ENCODE results near the gene SMARCD3. TPM values are rescaled to one million over a fixed set of nuclear protein-coding genes. Genes with fewer than 3 reads are reported as not detected.
A peak's percentile ranks its signal among the peaks of the same experiment; 100 is the strongest.

SMARCD3 gene
- total and polyA plus RNA-seq, 2 of the 13 experiments (the other 11 are each of a cell fraction or from before 2014, with no cell fraction given) = 0.20 to 0.62 TPM

DNA sequence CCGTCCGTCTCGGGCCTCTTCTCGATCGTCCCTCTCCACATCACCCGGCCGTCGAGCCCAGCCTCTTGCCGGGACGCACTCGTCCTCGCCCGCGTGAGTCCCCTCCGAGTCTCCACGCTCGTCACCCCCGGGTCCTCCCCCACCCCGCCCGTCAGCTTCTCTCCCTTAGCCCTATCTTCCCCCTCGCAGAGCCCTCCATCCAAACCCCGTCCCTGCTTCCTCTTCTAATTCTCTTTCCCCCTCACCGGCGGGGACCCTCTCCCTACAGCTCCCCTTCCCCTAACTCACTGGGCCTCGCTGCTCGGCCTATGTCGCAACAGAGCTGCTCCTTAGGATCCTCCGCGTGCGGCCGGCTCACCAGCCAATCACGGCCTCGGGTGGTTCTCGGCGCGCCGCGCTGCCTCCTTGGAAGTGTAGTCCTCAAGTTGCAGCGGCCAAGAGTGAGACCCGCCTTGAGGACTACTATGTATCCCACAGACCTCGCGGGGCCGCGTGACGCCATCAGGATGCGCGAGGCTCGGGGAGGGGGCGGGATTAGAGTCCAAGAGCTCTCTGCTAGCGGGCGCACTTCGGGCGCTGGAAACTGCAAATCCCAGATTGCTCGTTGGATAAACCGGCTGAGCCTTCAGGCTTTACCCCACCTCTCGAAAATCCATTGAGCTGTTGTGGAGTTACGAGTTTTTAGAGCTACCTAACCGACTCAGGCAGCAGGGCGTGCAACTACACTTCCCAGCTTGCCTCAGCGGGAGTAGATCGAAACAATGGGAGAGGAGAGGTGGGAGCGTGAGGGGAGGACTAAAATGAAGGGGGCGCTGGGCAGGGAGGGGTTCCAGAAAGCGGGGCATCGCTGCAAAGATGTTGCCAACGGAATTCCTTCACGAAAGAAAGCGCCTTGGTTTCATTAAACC, 21.4 kb downstream of the SMARCD3 start, which contains the start of gene ABCF2 (continued):
- TF ChIP-seq, protein P1, sequence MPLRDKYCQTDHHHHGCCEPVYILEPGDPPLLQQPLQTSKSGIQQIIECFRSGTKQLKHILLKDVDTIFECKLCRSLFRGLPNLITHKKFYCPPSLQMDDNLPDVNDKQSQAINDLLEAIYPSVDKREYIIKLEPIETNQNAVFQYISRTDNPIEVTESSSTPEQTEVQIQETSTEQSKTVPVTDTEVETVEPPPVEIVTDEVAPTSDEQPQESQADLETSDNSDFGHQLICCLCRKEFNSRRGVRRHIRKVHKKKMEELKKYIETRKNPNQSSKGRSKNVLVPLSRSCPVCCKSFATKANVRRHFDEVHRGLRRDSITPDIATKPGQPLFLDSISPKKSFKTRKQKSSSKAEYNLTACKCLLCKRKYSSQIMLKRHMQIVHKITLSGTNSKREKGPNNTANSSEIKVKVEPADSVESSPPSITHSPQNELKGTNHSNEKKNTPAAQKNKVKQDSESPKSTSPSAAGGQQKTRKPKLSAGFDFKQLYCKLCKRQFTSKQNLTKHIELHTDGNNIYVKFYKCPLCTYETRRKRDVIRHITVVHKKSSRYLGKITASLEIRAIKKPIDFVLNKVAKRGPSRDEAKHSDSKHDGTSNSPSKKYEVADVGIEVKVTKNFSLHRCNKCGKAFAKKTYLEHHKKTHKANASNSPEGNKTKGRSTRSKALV (CRISPR knock-in tag; IDR thresholded peaks at IDR 0.05) = no peak
- TF ChIP-seq, protein P2, sequence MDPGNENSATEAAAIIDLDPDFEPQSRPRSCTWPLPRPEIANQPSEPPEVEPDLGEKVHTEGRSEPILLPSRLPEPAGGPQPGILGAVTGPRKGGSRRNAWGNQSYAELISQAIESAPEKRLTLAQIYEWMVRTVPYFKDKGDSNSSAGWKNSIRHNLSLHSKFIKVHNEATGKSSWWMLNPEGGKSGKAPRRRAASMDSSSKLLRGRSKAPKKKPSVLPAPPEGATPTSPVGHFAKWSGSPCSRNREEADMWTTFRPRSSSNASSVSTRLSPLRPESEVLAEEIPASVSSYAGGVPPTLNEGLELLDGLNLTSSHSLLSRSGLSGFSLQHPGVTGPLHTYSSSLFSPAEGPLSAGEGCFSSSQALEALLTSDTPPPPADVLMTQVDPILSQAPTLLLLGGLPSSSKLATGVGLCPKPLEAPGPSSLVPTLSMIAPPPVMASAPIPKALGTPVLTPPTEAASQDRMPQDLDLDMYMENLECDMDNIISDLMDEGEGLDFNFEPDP (CRISPR knock-in tag; conservative IDR thresholded peaks at IDR 0.05) = no peak
- TF ChIP-seq HIVEP1 (CRISPR knock-in tag; IDR thresholded peaks at IDR 0.05) (no peak; the same call in 1 of the 2 replicates), MAFF (IDR thresholded peaks at IDR 0.05; ENCODE audit: low read depth, low read length) (no peak), ZFP62 (CRISPR knock-in tag; IDR thresholded peaks at IDR 0.05) (no peak), MED1 (CRISPR knock-in tag; IDR thresholded peaks at IDR 0.05) (peak; percentile 39), ZNF121 (CRISPR knock-in tag; IDR thresholded peaks at IDR 0.05) (no peak), ISL2 (CRISPR knock-in tag; IDR thresholded peaks at IDR 0.05) (0 out of 2 replicates have a peak, but pooled peaks have one; percentile 21), ZNF720 (CRISPR knock-in tag; IDR thresholded peaks at IDR 0.05) (no peak), KMT2B (CRISPR knock-in tag; IDR thresholded peaks at IDR 0.05) (peak; percentile 86), JUN (CRISPR knock-in tag; IDR thresholded peaks at IDR 0.05) (no peak), ATF7-NPFF (CRISPR knock-in tag; IDR thresholded peaks at IDR 0.05; ENCODE audit: low read depth) (no peak; the same call in 1 of the 2 replicates), MBD4 (IDR thresholded peaks at IDR 0.05; ENCODE audit: borderline replicate concordance, low read length) (no peak), MZF1 (CRISPR knock-in tag; IDR thresholded peaks at IDR 0.05; ENCODE audit: borderline replicate concordance) (peak; percentile 31; the same call in 1 of the 2 replicates), CCDC6 (CRISPR knock-in tag; IDR thresholded peaks at IDR 0.05) (0 out of 2 replicates have a peak, but pooled peaks have one; percentile 12), ZNF737 (CRISPR knock-in tag; IDR thresholded peaks at IDR 0.05; ENCODE audit: borderline replicate concordance) (no peak), ZNF7 (CRISPR knock-in tag; IDR thresholded peaks at IDR 0.05) (no peak), PCBP2 (optimal IDR thresholded peaks at IDR 0.05; ENCODE audit: low read depth, low read length, poor library complexity, severe bottlenecking) (no peak), JUND (CRISPR knock-in tag; IDR thresholded peaks at IDR 0.05) (no peak)
- TF ChIP-seq, protein P3, sequence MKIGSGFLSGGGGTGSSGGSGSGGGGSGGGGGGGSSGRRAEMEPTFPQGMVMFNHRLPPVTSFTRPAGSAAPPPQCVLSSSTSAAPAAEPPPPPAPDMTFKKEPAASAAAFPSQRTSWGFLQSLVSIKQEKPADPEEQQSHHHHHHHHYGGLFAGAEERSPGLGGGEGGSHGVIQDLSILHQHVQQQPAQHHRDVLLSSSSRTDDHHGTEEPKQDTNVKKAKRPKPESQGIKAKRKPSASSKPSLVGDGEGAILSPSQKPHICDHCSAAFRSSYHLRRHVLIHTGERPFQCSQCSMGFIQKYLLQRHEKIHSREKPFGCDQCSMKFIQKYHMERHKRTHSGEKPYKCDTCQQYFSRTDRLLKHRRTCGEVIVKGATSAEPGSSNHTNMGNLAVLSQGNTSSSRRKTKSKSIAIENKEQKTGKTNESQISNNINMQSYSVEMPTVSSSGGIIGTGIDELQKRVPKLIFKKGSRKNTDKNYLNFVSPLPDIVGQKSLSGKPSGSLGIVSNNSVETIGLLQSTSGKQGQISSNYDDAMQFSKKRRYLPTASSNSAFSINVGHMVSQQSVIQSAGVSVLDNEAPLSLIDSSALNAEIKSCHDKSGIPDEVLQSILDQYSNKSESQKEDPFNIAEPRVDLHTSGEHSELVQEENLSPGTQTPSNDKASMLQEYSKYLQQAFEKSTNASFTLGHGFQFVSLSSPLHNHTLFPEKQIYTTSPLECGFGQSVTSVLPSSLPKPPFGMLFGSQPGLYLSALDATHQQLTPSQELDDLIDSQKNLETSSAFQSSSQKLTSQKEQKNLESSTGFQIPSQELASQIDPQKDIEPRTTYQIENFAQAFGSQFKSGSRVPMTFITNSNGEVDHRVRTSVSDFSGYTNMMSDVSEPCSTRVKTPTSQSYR (CRISPR knock-in tag; IDR thresholded peaks at IDR 0.05; ENCODE audit: borderline replicate concordance) = peak; percentile 16; the same call in 1 of the 2 replicates
- TF ChIP-seq, protein P4, sequence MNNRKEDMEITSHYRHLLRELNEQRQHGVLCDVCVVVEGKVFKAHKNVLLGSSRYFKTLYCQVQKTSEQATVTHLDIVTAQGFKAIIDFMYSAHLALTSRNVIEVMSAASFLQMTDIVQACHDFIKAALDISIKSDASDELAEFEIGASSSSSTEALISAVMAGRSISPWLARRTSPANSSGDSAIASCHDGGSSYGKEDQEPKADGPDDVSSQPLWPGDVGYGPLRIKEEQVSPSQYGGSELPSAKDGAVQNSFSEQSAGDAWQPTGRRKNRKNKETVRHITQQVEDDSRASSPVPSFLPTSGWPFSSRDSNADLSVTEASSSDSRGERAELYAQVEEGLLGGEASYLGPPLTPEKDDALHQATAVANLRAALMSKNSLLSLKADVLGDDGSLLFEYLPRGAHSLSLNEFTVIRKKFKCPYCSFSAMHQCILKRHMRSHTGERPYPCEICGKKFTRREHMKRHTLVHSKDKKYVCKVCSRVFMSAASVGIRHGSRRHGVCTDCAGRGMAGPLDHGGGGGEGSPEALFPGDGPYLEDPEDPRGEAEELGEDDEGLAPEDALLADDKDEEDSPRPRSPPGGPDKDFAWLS (CRISPR knock-in tag; IDR thresholded peaks at IDR 0.05; ENCODE audit: borderline replicate concordance) = no peak
- TF ChIP-seq, protein P5, sequence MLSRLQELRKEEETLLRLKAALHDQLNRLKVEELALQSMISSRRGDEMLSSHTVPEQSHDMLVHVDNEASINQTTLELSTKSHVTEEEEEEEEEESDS (CRISPR knock-in tag; IDR thresholded peaks at IDR 0.05; ENCODE audit: borderline replicate concordance) = no peak

All from HepG2 (cell line).